Liver (tissue), 9 donors: Measurements from ENCODE around the gene CCDC106. TPM values are rescaled to one million over a fixed set of nuclear protein-coding genes. Genes with fewer than 3 reads are reported as not detected.

ENCODE experiments used
- DNase-seq: peaks from one replicate; pipeline ENCODE4 v3.0.0-alpha.2; 2017; ENCODE audit warnings: low spot score
- H3K27ac ChIP-seq, 2 donors: one replicate each; pipeline ENCODE4 v1.7.0; 2013; ENCODE audit warnings: inconsistent platforms in 2 of 2, low read length in 2 of 2, control low read depth in 1 of 2, low read depth in 1 of 2, mild to moderate bottlenecking in 1 of 2
- H3K27me3 ChIP-seq, 4 donors: one replicate each; pipeline versions ENCODE4 v1.6.1 to v1.7.0; 2013; ENCODE audit warnings: low read length in 3 of 4, inconsistent platforms in 1 of 4, mild to moderate bottlenecking in 1 of 4, moderate library complexity in 1 of 4; ENCODE audit not compliant: control insufficient read depth in 4 of 4, insufficient read depth in 4 of 4
- H3K36me3 ChIP-seq, 4 donors: one replicate each; pipeline versions ENCODE4 v1.6.1 to v1.7.0; 2013; ENCODE audit warnings: low read length in 3 of 4, mild to moderate bottlenecking in 3 of 4, low read depth in 1 of 4, moderate library complexity in 1 of 4; ENCODE audit not compliant: control insufficient read depth in 4 of 4, insufficient read depth in 3 of 4
- H3K4me1 ChIP-seq, 4 donors: one replicate each; pipeline versions ENCODE4 v1.6.1 to v1.7.0; 2013; ENCODE audit warnings: low read length in 3 of 4, mild to moderate bottlenecking in 3 of 4, moderate library complexity in 1 of 4; ENCODE audit not compliant: control insufficient read depth in 4 of 4, insufficient read depth in 4 of 4
- H3K4me3 ChIP-seq, 3 donors: one replicate each; pipeline versions ENCODE4 v1.6.1 to v1.7.0; 2013; ENCODE audit warnings: low read length in 3 of 3, control low read depth in 1 of 3, low read depth in 1 of 3, mild to moderate bottlenecking in 1 of 3
- H3K9ac ChIP-seq, 2 donors: one replicate each; pipeline ENCODE4 v1.7.0; 2013; ENCODE audit warnings: low read length in 2 of 2, mild to moderate bottlenecking in 2 of 2, moderate library complexity in 2 of 2, control low read depth in 1 of 2, low read depth in 1 of 2
- H3K9me3 ChIP-seq, 4 donors: one replicate each; pipeline versions ENCODE4 v1.6.1 to v1.7.0; 2013; ENCODE audit warnings: low read length in 3 of 4; ENCODE audit not compliant: control insufficient read depth in 4 of 4
- FOXA1 ChIP-seq: IDR thresholded peaks from 2 replicates; pipeline ENCODE4 v1.6.1; 2016; ENCODE audit warnings: antibody characterized with exemption
- FOXA2 ChIP-seq: IDR thresholded peaks from 2 replicates; pipeline ENCODE4 v1.6.1; 2016; ENCODE audit warnings: antibody characterized with exemption
- GABPA ChIP-seq, 2 donors: IDR thresholded peaks in 1 of 2; conservative IDR thresholded peaks in 1 of 2; 2 replicates each; pipeline ENCODE4 v1.6.1; 2016; ENCODE audit warnings: antibody characterized with exemption in 2 of 2, mild to moderate bottlenecking in 1 of 2, moderate library complexity in 1 of 2
- HNF4A ChIP-seq, 2 donors: conservative IDR thresholded peaks; 2 replicates each; pipeline ENCODE4 v1.6.1; 2016; ENCODE audit warnings: antibody characterized with exemption in 2 of 2, mild to moderate bottlenecking in 2 of 2
- HNF4G ChIP-seq: IDR thresholded peaks from 2 replicates; pipeline ENCODE4 v1.6.1; 2016; ENCODE audit warnings: antibody characterized with exemption
- JUND ChIP-seq, 2 donors: IDR thresholded peaks; 2 replicates each; pipeline ENCODE4 v1.6.1; 2016; ENCODE audit warnings: antibody characterized with exemption in 2 of 2
- NR2F2 ChIP-seq: IDR thresholded peaks from 2 replicates; pipeline ENCODE4 v1.6.1; 2016; ENCODE audit warnings: antibody characterized with exemption
- RAD21 ChIP-seq, 2 donors: IDR thresholded peaks; 2 replicates each; pipeline ENCODE4 v1.6.1; 2016; ENCODE audit warnings: antibody characterized with exemption in 2 of 2, mild to moderate bottlenecking in 2 of 2
- RXRA ChIP-seq, 2 donors: IDR thresholded peaks; 2 replicates each; pipeline ENCODE4 v1.6.1; 2017 to 2018; ENCODE audit warnings: antibody characterized with exemption in 2 of 2, mild to moderate bottlenecking in 1 of 2
- SP1 ChIP-seq: IDR thresholded peaks from 2 replicates; pipeline ENCODE4 v1.6.1; 2018; ENCODE audit warnings: antibody characterized with exemption, mild to moderate bottlenecking
- TAF1 ChIP-seq: conservative IDR thresholded peaks from 2 replicates; pipeline ENCODE4 v1.6.1; 2016; ENCODE audit warnings: antibody characterized with exemption, mild to moderate bottlenecking
- YY1 ChIP-seq: IDR thresholded peaks from 2 replicates; pipeline ENCODE4 v1.6.1; 2016; ENCODE audit warnings: antibody characterized with exemption, mild to moderate bottlenecking
- WGBS: extraction: QIAGEN DNeasy Blood & Tissue Kit; methylation state at CpG from one replicate; pipeline ENCODE4 v1.1.7; 2013; 5-methylcytosine and 5-hydroxymethylcytosine counted together
- polyA plus RNA-seq, 2 donors: library from polyadenylated mRNA; stranded (reverse) in 1 of 2; unstranded in 1 of 2; fragments of 200-250 nt in 1 of 2; fragments of >200 nt in 1 of 2; fragmentation: Nextera tagmentation in 1 of 2; extraction: Ambion mirVana in 1 of 2; gene quantifications; one replicate each; pipeline versions ENCODE4 v1.2.1 to v1.2.3, GENCODE V29; 2013 to 2015
- total RNA-seq, 2 donors: library from RNA; depleted of rRNA; stranded (reverse); fragments of >200 nt; gene quantifications; one replicate each; pipeline ENCODE4 v1.2.3, GENCODE V29; 2014
- TF ChIP-seq, protein P1 (sequence below): IDR thresholded peaks from 2 replicates; pipeline ENCODE4 v1.6.1; 2016; ENCODE audit warnings: antibody characterized with exemption
- TF ChIP-seq, protein P2 (sequence below): IDR thresholded peaks from 2 replicates; pipeline ENCODE4 v1.6.1; 2016; ENCODE audit warnings: antibody characterized with exemption
- TF ChIP-seq, protein P3 (sequence below): IDR thresholded peaks from 2 replicates; pipeline ENCODE4 v1.6.1; 2016; ENCODE audit warnings: antibody characterized with exemption, mild to moderate bottlenecking
- TF ChIP-seq, protein P4 (sequence below): fragments of 150-350 bp; IDR thresholded peaks from 2 replicates; pipeline ENCODE4 v1.5.1; 2017; ENCODE audit warnings: improper control_type of control experiment, low read depth, low read length; ENCODE audit not compliant: missing input control
- donor health status: healthy.
- donor health status: healthy.
- donor health status: healthy.
- donor health status: healthy.
- donor health status: healthy.

Gene CCDC106
- total and polyA plus RNA-seq, 4 donors = 3.6 to 13.5 (median 5.9) TPM

DNA sequence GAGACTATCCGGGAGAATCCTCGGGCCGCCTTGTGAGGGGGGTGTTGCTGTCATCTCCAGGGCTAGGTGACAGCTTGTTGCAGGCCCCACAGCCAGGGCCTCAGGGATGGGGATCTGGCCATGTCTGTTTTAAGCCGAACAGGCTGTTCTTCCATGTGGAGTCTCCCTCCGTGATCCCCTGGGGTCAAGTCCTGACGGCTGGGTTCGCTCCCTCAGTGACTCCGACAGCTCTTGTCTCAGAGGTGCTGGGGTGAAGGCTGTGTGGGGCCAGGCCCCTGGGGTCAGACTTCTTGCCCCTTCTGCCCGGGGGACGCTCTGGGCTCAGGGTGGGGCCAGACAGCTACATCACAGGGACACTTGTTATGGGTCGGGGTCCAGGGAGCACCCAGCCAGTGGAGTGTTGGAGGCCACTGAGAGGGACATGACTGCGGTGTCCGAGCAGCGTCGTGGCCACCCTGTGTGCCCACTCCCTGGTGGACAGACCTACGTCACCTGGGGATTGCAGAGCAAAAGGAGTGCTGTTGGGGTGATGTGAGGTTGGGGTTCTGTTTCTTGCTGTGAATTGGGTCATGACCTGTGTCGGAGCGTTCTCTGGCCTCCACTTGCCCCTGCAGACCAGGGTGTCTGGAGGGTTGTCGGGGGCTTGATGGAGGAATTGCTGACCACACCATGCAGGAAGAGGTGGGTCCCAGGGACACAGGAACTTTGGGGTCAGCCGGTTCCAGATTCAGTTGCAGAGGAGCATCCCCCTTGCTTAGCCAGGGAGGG is 48.5 kb downstream of the CCDC106 start:
- DNase-seq = no peak
- no peak overlapping the region for H3K4me3 ChIP-seq
- peaks cover 21 to 76% (median 27%) of the 10 kb centered on the region in 4 donors for H3K36me3 ChIP-seq
- TF ChIP-seq, protein P1, sequence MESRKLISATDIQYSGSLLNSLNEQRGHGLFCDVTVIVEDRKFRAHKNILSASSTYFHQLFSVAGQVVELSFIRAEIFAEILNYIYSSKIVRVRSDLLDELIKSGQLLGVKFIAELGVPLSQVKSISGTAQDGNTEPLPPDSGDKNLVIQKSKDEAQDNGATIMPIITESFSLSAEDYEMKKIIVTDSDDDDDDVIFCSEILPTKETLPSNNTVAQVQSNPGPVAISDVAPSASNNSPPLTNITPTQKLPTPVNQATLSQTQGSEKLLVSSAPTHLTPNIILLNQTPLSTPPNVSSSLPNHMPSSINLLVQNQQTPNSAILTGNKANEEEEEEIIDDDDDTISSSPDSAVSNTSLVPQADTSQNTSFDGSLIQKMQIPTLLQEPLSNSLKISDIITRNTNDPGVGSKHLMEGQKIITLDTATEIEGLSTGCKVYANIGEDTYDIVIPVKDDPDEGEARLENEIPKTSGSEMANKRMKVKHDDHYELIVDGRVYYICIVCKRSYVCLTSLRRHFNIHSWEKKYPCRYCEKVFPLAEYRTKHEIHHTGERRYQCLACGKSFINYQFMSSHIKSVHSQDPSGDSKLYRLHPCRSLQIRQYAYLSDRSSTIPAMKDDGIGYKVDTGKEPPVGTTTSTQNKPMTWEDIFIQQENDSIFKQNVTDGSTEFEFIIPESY = no peak
- TF ChIP-seq, protein P2, sequence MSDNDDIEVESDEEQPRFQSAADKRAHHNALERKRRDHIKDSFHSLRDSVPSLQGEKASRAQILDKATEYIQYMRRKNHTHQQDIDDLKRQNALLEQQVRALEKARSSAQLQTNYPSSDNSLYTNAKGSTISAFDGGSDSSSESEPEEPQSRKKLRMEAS = no peak
- TF ChIP-seq FOXA2 (no peak), RAD21 (IDR thresholded peaks at IDR 0.05) (no peak), GABPA (IDR thresholded peaks at IDR 0.05 in 1 of 2, conservative IDR thresholded peaks at IDR 0.05 in 1 of 2) (no peak), FOXA1 (no peak), YY1 (no peak), HNF4A (conservative IDR thresholded peaks at IDR 0.05) (no peak), HNF4G (no peak), SP1 (no peak), NR2F2 (no peak)
- TF ChIP-seq, protein P3, sequence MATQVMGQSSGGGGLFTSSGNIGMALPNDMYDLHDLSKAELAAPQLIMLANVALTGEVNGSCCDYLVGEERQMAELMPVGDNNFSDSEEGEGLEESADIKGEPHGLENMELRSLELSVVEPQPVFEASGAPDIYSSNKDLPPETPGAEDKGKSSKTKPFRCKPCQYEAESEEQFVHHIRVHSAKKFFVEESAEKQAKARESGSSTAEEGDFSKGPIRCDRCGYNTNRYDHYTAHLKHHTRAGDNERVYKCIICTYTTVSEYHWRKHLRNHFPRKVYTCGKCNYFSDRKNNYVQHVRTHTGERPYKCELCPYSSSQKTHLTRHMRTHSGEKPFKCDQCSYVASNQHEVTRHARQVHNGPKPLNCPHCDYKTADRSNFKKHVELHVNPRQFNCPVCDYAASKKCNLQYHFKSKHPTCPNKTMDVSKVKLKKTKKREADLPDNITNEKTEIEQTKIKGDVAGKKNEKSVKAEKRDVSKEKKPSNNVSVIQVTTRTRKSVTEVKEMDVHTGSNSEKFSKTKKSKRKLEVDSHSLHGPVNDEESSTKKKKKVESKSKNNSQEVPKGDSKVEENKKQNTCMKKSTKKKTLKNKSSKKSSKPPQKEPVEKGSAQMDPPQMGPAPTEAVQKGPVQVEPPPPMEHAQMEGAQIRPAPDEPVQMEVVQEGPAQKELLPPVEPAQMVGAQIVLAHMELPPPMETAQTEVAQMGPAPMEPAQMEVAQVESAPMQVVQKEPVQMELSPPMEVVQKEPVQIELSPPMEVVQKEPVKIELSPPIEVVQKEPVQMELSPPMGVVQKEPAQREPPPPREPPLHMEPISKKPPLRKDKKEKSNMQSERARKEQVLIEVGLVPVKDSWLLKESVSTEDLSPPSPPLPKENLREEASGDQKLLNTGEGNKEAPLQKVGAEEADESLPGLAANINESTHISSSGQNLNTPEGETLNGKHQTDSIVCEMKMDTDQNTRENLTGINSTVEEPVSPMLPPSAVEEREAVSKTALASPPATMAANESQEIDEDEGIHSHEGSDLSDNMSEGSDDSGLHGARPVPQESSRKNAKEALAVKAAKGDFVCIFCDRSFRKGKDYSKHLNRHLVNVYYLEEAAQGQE = no peak
- H3K27me3 ChIP-seq = no peaks in the 10 kb centered on the region
- H3K9ac ChIP-seq = no peak overlapping the region
- 95% methylated on average over 20 of the region's 20 CpGs for WGBS
- no peak overlapping the region for H3K27ac ChIP-seq
- H3K4me1 ChIP-seq = no peaks in the 10 kb centered on the region
- no peaks in the 10 kb centered on the region for H3K9me3 ChIP-seq

DNA sequence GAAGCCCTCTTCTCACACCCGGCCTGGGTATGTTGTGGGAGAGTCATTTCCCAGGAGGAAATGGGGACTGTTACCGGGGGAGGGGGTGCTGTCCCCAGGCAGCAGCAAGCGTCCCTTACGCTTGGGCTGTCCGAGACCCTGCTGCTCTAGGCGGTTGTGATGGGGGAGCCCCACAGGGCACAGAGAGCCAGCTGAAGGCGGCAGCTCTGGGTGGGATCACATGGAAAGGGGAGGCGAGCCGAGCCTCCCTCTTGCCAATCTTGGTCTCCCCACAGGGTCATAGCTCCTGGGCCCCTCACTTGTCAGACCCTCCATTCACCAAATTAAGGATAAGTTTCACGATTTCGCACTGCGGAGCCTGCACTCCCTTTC is 49.0 kb downstream of the CCDC106 start:
- no peaks in the 10 kb centered on the region for H3K27me3 ChIP-seq
- no peak for DNase-seq
- no peaks in the 10 kb centered on the region for H3K9me3 ChIP-seq
- no peak overlapping the region for H3K27ac ChIP-seq
- WGBS = 93% methylated on average over 12 of the region's 12 CpGs
- TF ChIP-seq NR2F2 (no peak), HNF4A (conservative IDR thresholded peaks at IDR 0.05) (no peak), FOXA1 (no peak), TAF1 (no peak), FOXA2 (no peak), JUND (IDR thresholded peaks at IDR 0.05) (no peak), SP1 (no peak), RXRA (IDR thresholded peaks at IDR 0.05) (no peak)
- TF ChIP-seq, protein P1 = no peak
- TF ChIP-seq, protein P4, sequence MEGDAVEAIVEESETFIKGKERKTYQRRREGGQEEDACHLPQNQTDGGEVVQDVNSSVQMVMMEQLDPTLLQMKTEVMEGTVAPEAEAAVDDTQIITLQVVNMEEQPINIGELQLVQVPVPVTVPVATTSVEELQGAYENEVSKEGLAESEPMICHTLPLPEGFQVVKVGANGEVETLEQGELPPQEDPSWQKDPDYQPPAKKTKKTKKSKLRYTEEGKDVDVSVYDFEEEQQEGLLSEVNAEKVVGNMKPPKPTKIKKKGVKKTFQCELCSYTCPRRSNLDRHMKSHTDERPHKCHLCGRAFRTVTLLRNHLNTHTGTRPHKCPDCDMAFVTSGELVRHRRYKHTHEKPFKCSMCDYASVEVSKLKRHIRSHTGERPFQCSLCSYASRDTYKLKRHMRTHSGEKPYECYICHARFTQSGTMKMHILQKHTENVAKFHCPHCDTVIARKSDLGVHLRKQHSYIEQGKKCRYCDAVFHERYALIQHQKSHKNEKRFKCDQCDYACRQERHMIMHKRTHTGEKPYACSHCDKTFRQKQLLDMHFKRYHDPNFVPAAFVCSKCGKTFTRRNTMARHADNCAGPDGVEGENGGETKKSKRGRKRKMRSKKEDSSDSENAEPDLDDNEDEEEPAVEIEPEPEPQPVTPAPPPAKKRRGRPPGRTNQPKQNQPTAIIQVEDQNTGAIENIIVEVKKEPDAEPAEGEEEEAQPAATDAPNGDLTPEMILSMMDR = no peak
- no peak overlapping the region for H3K4me3 ChIP-seq
- peaks cover 21 to 70% (median 27%) of the 10 kb centered on the region in 4 donors for H3K36me3 ChIP-seq
- H3K4me1 ChIP-seq = no peaks in the 10 kb centered on the region
- no peak overlapping the region for H3K9ac ChIP-seq
